ENCODE data around the gene FAM120A. TPM values are rescaled to one million over a fixed set of nuclear protein-coding genes. Genes with fewer than 3 reads are reported as not detected.
A peak's percentile ranks its signal among the peaks of the same experiment; 100 is the strongest.

Gene FAM120A
- total RNA-seq, 2 donors from 2014 or later, result 56.8 to 77.5 TPM

GRCh38 chr9:93525476-93525875 is 74.0 kb downstream of the FAM120A start:
- no peak overlapping the region for H3K27ac ChIP-seq
- intact Hi-C loops (cut with DNase I), result no loop called here
- no peaks in the 10 kb centered on the region for H3K9me3 ChIP-seq
- no peak for TF ChIP-seq POLR2A (IDR thresholded peaks at IDR 0.05)
- TF ChIP-seq, protein P1, sequence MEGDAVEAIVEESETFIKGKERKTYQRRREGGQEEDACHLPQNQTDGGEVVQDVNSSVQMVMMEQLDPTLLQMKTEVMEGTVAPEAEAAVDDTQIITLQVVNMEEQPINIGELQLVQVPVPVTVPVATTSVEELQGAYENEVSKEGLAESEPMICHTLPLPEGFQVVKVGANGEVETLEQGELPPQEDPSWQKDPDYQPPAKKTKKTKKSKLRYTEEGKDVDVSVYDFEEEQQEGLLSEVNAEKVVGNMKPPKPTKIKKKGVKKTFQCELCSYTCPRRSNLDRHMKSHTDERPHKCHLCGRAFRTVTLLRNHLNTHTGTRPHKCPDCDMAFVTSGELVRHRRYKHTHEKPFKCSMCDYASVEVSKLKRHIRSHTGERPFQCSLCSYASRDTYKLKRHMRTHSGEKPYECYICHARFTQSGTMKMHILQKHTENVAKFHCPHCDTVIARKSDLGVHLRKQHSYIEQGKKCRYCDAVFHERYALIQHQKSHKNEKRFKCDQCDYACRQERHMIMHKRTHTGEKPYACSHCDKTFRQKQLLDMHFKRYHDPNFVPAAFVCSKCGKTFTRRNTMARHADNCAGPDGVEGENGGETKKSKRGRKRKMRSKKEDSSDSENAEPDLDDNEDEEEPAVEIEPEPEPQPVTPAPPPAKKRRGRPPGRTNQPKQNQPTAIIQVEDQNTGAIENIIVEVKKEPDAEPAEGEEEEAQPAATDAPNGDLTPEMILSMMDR (IDR thresholded peaks at IDR 0.05), result no peak
- peaks cover 0 to 8% of the 10 kb centered on the region in 2 donors for H3K36me3 ChIP-seq (replicated peaks in 1 of 2; ENCODE audit: insufficient read depth in 1 of 2, low read depth in 2 of 2)
- DNase-seq, result no peak
- no peak for ATAC-seq
- H3K4me1 ChIP-seq, result no peaks in the 10 kb centered on the region
- no peak overlapping the region for H3K4me3 ChIP-seq
- WGBS, 2 donors, result 89 to 90% methylated on average over 5 of the region's 5 CpGs
- no peaks in the 10 kb centered on the region for H3K27me3 ChIP-seq

GRCh38 chr9:93531374-93531773 is 79.9 kb downstream of the FAM120A start:
- ATAC-seq (no peak), DNase-seq (no peak)
- no peaks in the 10 kb centered on the region for H3K9me3 ChIP-seq
- TF ChIP-seq POLR2A (IDR thresholded peaks at IDR 0.05), result no peak
- TF ChIP-seq, protein P1 (IDR thresholded peaks at IDR 0.05), result peak in 1 of 7 experiments; percentile 2
- 71 to 79% methylated on average over 3 of the region's 3 CpGs for WGBS, 2 donors
- no peak overlapping the region for H3K4me3 ChIP-seq
- no peaks in the 10 kb centered on the region for H3K27me3 ChIP-seq
- no peaks in the 10 kb centered on the region for H3K4me1 ChIP-seq
- peaks cover 0 to 14% of the 10 kb centered on the region in 2 donors for H3K36me3 ChIP-seq (replicated peaks in 1 of 2; ENCODE audit: insufficient read depth in 1 of 2, low read depth in 2 of 2)
- no peak overlapping the region for H3K27ac ChIP-seq
- intact Hi-C loops (cut with DNase I), result no loop called here

DNA sequence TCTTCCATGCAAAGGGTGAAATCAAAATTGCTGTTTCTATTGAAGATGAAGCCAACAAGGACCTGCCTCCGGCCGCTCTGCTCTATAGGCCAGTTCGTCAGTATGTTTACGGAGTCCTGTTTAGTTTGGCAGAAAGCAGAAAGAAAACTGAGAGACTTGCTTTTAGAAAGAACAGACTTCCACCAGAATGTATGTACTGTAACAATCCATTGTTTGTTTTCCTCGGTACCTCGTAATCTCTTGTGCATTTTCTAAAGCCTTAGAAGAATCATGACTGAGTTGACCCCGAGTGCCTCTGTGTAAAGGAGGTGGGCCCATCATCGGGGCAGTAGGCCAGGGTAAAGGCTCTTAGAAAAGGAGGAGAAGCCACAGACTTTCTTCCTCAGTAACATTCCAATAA is 80.7 kb downstream of the FAM120A start:
- no peaks in the 10 kb centered on the region for H3K27me3 ChIP-seq
- WGBS, 2 donors, result 69 to 75% methylated on average over 8 of the region's 8 CpGs
- H3K27ac ChIP-seq, result no peak overlapping the region
- peaks cover 0 to 14% of the 10 kb centered on the region in 2 donors for H3K36me3 ChIP-seq (replicated peaks in 1 of 2; ENCODE audit: insufficient read depth in 1 of 2, low read depth in 2 of 2)
- no peak for ATAC-seq
- H3K9me3 ChIP-seq, result no peaks in the 10 kb centered on the region
- no peaks in the 10 kb centered on the region for H3K4me1 ChIP-seq
- no peak overlapping the region for H3K4me3 ChIP-seq
- intact Hi-C loops (cut with DNase I), result no loop called here
- TF ChIP-seq, protein P1 (IDR thresholded peaks at IDR 0.05), result no peak
- TF ChIP-seq POLR2A (IDR thresholded peaks at IDR 0.05), result no peak
- DNase-seq, result no peak

DNA sequence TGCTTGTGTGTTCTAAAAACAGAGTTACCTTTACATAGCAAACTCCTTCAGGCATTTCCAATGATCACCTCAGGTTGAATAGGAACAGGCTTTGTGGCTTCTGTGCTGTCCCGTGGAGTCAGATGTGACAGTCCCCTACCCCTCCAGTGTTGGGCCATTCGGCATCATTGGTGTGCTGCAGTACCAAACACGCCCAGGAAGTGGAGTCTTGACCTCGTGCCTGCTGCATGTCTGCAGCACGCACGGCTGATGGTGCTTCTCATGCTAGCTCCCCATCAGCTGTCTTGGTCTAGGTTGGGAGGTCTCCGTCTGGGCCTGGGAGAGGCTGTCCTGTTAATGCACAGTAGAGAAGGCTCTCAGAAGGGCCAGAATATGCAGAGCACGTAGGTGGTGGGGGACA is 82.4 kb downstream of the FAM120A start:
- H3K9me3 ChIP-seq, result no peaks in the 10 kb centered on the region
- H3K27me3 ChIP-seq, result no peaks in the 10 kb centered on the region
- intact Hi-C loops (cut with DNase I), result no loop called here
- WGBS, 2 donors, result 88 to 100% methylated on average over 3 to 6 of the region's 8 CpGs
- TF ChIP-seq, protein P1 (IDR thresholded peaks at IDR 0.05), result no peak
- no peak for TF ChIP-seq POLR2A (IDR thresholded peaks at IDR 0.05)
- H3K27ac ChIP-seq, result no peak overlapping the region
- DNase-seq, result no peak
- no peak for ATAC-seq
- peaks cover 0 to 14% of the 10 kb centered on the region in 2 donors for H3K36me3 ChIP-seq (replicated peaks in 1 of 2; ENCODE audit: insufficient read depth in 1 of 2, low read depth in 2 of 2)
- H3K4me1 ChIP-seq, result no peaks in the 10 kb centered on the region
- no peak overlapping the region for H3K4me3 ChIP-seq

GRCh38 chr9:93536167-93536566 is 84.7 kb downstream of the FAM120A start:
- no peak for DNase-seq
- intact Hi-C loops (cut with DNase I), result no loop called here
- peaks cover 0 to 14% of the 10 kb centered on the region in 2 donors for H3K36me3 ChIP-seq (replicated peaks in 1 of 2; ENCODE audit: insufficient read depth in 1 of 2, low read depth in 2 of 2)
- TF ChIP-seq POLR2A (IDR thresholded peaks at IDR 0.05), result no peak
- TF ChIP-seq, protein P1 (IDR thresholded peaks at IDR 0.05), result no peak
- H3K27me3 ChIP-seq, result no peaks in the 10 kb centered on the region
- no peaks in the 10 kb centered on the region for H3K9me3 ChIP-seq
- no peaks in the 10 kb centered on the region for H3K4me1 ChIP-seq
- no peak overlapping the region for H3K27ac ChIP-seq
- no peak overlapping the region for H3K4me3 ChIP-seq
- no peak for ATAC-seq
- 51 to 82% methylated on average over 4 of the region's 4 CpGs for WGBS, 2 donors

All from body of pancreas (tissue), 4 donors.